IPS-20b (cell line): ENCODE measurements around the gene STAT5A.

Experiments used
- H3K27ac ChIP-seq: one replicate; pipeline ENCODE4 v1.5.1; 2013; ENCODE audit warnings: low read length
- H3K27me3 ChIP-seq: 2 replicates; pipeline ENCODE4 v1.6.1; 2013; ENCODE audit warnings: mild to moderate bottlenecking, low read length, inconsistent platforms; ENCODE audit not compliant: insufficient read depth
- H3K36me3 ChIP-seq: 2 replicates; pipeline ENCODE4 v1.6.1; 2013; ENCODE audit warnings: low read depth, mild to moderate bottlenecking, inconsistent platforms, low read length, moderate library complexity; ENCODE audit not compliant: insufficient read depth
- H3K4me1 ChIP-seq: 2 replicates; pipeline ENCODE4 v1.6.1; 2013; ENCODE audit warnings: mild to moderate bottlenecking, control low read depth, inconsistent platforms, low read length, moderate library complexity; ENCODE audit not compliant: insufficient read depth
- H3K4me3 ChIP-seq: 2 replicates; pipeline ENCODE4 v1.5.1; 2013; ENCODE audit warnings: mild to moderate bottlenecking, low read length, inconsistent platforms
- H3K9ac ChIP-seq: 2 replicates; pipeline ENCODE4 v1.6.1; 2013; ENCODE audit warnings: low read depth, mild to moderate bottlenecking, inconsistent platforms, low read length, moderate library complexity
- H3K9me3 ChIP-seq: 2 replicates; pipeline ENCODE4 v1.6.1; 2013; ENCODE audit warnings: mild to moderate bottlenecking, low read depth, low read length, inconsistent platforms; ENCODE audit not compliant: insufficient read depth

Gene STAT5A

GRCh38 chr17:42277342-42277712 is 11.0 kb upstream of the STAT5A start:
- no peaks in the 10 kb centered on the region for H3K36me3 ChIP-seq
- H3K4me3 ChIP-seq: peak overlapping the region; percentile 77; the same call in 1 of the 2 replicates
- peak overlapping the region; percentile 82; the same call in 1 of the 2 replicates for H3K9ac ChIP-seq

DNA sequence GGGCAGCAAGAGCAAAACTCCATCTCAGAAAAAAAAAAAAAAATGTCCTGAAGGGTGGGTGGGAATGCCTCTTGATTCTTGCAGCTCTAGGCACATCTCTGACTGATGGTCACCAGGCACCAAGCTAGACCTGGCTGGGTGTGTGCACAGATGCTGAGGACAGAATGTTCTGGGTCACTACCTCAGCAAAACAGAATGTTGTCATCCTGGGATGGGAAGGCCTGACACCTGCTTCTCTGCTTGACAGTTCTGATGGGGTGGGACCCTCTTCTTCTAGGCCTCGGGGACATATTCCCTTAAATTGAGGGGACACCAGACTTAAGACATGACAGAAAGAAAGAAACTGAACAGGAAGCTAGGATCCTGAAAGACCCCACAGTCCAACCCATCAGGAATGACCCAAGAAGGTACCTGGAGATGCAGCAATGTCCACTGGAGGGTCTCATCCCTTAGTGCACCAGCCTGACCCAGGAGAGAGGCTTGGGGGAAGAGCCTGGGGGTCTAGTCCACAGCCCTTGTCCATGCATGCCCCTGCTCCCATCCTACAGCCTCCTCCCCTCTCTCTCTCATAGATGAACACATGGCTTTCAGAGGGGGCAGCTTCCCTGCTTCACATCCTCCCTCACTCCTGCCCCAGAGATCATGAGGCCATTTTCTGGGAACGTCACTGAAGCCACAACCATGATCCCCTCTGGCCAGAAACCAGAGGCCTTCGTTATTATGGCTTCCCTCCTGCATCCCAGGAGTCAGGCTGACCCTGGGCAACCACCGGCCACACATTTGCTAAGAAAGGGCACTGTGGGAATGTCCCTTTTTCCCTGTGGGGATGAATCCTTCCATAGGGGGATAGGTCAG is 8.3 kb upstream of the STAT5A start:
- peaks cover 5% of the 10 kb centered on the region; the same call in 1 of the 2 replicates for H3K4me1 ChIP-seq
- H3K27ac ChIP-seq: no peak overlapping the region
- no peaks in the 10 kb centered on the region for H3K9me3 ChIP-seq
- H3K9ac ChIP-seq: no peak overlapping the region
- H3K36me3 ChIP-seq: no peaks in the 10 kb centered on the region
- H3K4me3 ChIP-seq: no peak overlapping the region
- H3K27me3 ChIP-seq: peaks cover 9% of the 10 kb centered on the region; the same call in 1 of the 2 replicates

More at GRCh38 chr17:42277342-42277712, 11.0 kb upstream of the STAT5A start:
- Histone ChIP-seq H3K27me3 (peaks cover 9% of the 10 kb centered on the region; the same call in 1 of the 2 replicates), H3K4me1 (peaks cover 32% of the 10 kb centered on the region), H3K9me3 (no peaks in the 10 kb centered on the region), H3K27ac (no peak overlapping the region)

DNA sequence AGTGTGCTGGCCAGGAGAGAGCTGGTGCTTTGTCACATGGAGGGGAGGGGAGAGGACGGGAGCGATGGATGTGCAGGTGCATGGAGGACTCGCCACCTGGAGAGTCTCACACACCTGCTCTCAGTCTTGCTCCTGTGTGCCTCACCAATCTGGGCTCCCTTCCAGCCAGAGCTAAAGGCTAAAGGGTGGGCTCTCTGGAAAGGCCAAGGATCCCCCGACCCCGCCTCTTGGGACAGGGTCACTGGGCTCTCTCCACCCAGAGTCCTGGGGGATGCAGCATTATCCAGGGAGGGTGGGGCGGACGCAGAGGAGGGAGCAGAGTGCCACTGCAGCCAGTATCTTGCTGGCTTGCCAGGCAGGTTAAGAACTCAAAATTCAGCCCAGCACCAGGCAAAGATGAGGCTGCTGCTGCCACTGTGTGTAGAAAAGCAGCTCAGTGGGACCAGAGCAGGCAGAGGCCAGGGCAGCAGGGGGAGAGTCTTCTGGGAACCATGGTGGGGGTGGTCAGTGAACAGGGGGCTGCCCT is 6.7 kb upstream of the STAT5A start:
- Histone ChIP-seq H3K27me3 (peaks cover 13% of the 10 kb centered on the region), H3K9me3 (no peaks in the 10 kb centered on the region), H3K9ac (no peak overlapping the region), H3K4me3 (no peak overlapping the region), H3K4me1 (peaks cover 5% of the 10 kb centered on the region; the same call in 1 of the 2 replicates), H3K36me3 (no peaks in the 10 kb centered on the region), H3K27ac (no peak overlapping the region)

DNA sequence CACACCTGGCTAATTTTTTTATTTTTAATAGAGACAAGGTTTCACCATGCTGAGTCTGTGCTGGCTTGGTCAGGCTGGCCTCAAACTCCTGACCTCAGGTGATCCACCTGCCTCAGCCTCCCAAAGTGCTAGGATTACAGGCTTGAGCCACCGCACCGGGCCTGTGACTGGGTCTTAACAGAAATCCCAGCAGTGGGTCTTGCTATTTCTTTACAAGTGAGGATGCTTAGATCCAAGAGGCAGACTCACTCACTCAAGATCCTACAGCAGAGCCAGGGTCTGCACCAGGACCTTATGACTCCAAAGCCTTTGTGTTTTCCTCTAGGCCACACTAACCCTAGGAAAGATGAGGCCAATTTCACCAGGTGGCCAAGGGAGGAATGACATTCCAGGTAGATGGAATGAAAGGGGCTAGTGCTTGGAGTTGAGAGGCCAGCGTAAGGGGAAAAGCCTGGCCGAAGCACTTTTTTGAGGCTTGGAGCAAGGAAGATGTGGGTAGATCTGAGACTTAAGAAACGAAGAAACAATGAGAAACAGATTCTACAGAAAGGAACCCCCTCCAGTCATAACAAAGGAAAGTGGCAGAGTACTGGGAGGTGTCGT is 5.7 kb upstream of the STAT5A start:
- Histone ChIP-seq H3K27ac (no peak overlapping the region), H3K9me3 (no peaks in the 10 kb centered on the region), H3K27me3 (peaks cover 14% of the 10 kb centered on the region)

GRCh38 chr17:42283241-42284023 is 4.9 kb upstream of the STAT5A start:
- H3K36me3 ChIP-seq: no peaks in the 10 kb centered on the region
- no peaks in the 10 kb centered on the region for H3K9me3 ChIP-seq
- no peaks in the 10 kb centered on the region for H3K4me1 ChIP-seq
- no peak overlapping the region for H3K4me3 ChIP-seq
- peaks cover 22% of the 10 kb centered on the region for H3K27me3 ChIP-seq
- H3K27ac ChIP-seq: no peak overlapping the region
- H3K9ac ChIP-seq: no peak overlapping the region

More for the DNA sequence above, 5.7 kb upstream of the STAT5A start:
- Histone ChIP-seq H3K4me3 (no peak overlapping the region), H3K36me3 (no peaks in the 10 kb centered on the region), H3K4me1 (no peaks in the 10 kb centered on the region), H3K9ac (no peak overlapping the region)

GRCh38 chr17:42284024-42284369 is 4.3 kb upstream of the STAT5A start:
- Histone ChIP-seq H3K27me3 (peaks cover 28% of the 10 kb centered on the region), H3K36me3 (no peaks in the 10 kb centered on the region), H3K9me3 (no peaks in the 10 kb centered on the region), H3K4me1 (no peaks in the 10 kb centered on the region), H3K9ac (no peak overlapping the region), H3K27ac (no peak overlapping the region), H3K4me3 (no peak overlapping the region)

DNA sequence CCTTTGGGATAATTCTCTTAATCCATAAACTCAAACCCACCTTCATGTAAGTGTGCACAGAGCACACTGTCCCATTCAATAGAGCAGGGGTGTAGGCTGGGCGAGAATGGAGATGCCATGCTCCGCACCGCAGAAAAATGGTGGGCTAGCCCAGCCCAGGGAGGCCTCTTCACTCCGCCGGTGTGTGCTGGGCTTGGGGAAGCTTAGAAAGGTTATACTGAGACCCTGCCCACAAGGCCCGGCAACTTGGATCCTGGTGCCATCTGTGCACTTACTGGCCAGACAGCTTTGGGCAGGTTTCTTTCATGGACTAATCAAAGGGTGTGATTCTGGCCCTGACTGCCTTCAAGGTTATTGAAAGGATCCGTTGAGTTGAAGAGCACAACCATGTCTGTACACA is 3.7 kb upstream of the STAT5A start:
- Histone ChIP-seq H3K9me3 (no peaks in the 10 kb centered on the region), H3K27me3 (peaks cover 34% of the 10 kb centered on the region), H3K9ac (no peak overlapping the region), H3K36me3 (no peaks in the 10 kb centered on the region), H3K4me1 (no peaks in the 10 kb centered on the region), H3K4me3 (no peak overlapping the region), H3K27ac (no peak overlapping the region)

DNA sequence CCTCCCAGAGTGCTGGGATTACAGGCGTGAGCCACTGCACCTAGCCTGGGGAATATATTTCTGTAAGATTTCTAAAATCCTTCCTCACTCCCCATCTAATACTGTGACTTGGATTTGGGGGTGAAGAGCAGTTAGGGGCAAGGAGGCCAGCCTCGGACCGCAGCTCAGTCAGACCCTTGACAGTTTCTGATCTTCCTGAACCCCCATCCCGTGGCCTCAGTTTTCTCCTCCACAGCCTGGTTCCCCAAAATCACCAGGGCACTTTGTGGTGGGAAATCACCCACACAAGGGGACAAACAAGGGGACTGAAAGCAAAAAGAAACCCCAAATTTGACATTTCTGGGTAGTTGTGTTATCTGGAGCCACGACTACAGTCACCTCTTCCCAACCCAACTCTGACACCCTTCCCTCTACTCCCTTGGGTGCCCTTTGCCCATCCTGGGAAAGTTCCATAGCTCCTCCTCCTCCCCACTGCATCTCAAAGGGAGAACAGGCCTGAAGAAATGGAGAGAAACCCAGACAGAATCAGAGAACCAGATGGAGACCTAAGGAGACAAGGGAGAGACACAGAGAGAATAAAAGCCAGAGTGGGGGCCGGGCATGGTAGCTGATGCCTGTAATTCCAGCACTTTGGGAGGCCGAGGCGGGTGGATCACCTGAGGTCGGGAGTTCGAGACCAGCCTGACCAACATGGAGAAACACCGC is 2.8 kb upstream of the STAT5A start:
- Histone ChIP-seq H3K27me3 (peaks cover 43% of the 10 kb centered on the region), H3K9me3 (no peaks in the 10 kb centered on the region), H3K4me3 (no peak overlapping the region), H3K36me3 (no peaks in the 10 kb centered on the region), H3K4me1 (no peaks in the 10 kb centered on the region), H3K9ac (no peak overlapping the region), H3K27ac (no peak overlapping the region)

GRCh38 chr17:42286411-42287221 is 1.7 kb upstream of the STAT5A start:
- no peaks in the 10 kb centered on the region for H3K36me3 ChIP-seq
- no peak overlapping the region for H3K27ac ChIP-seq
- H3K9ac ChIP-seq: no peak overlapping the region
- H3K4me1 ChIP-seq: no peaks in the 10 kb centered on the region
- H3K9me3 ChIP-seq: no peaks in the 10 kb centered on the region
- H3K27me3 ChIP-seq: peaks cover 46% of the 10 kb centered on the region
- no peak overlapping the region for H3K4me3 ChIP-seq

- H3K9ac ChIP-seq: no peak overlapping the region
Measured at GRCh38 chr17:42287305-42287976, 857 bp upstream of the STAT5A start.

More at GRCh38 chr17:42287305-42287976, 857 bp upstream of the STAT5A start:
- Histone ChIP-seq H3K36me3 (no peaks in the 10 kb centered on the region), H3K4me3 (peak overlapping the region; percentile 50; the same call in 1 of the 2 replicates), H3K9me3 (no peaks in the 10 kb centered on the region), H3K27me3 (peaks cover 46% of the 10 kb centered on the region), H3K27ac (no peak overlapping the region), H3K4me1 (no peaks in the 10 kb centered on the region)
